ENCODE measurements around the gene IL1RL1.

Gene IL1RL1

GRCh38 chr2:102291319-102292075 lies 19.9 kb upstream of the IL1RL1 start:
- DNase-seq (ENCODE audit: low read depth), result no peak

- DNase-seq (ENCODE audit: low read depth), result no peak
Observed at GRCh38 chr2:102294802-102295489, 16.4 kb upstream of the IL1RL1 start.

GRCh38 chr2:102295566-102295965 lies 15.8 kb upstream of the IL1RL1 start:
- no peak for DNase-seq (ENCODE audit: low read depth)

- no peak for DNase-seq (ENCODE audit: low read depth)
Observed at GRCh38 chr2:102296449-102296848, 14.9 kb upstream of the IL1RL1 start.

- DNase-seq (ENCODE audit: low read depth), result no peak
Observed at GRCh38 chr2:102297891-102298290, 13.5 kb upstream of the IL1RL1 start.

- DNase-seq (ENCODE audit: low read depth), result peak; percentile 8
Observed at GRCh38 chr2:102301867-102302362, 9.4 kb upstream of the IL1RL1 start.

GRCh38 chr2:102302458-102302857 lies 8.9 kb upstream of the IL1RL1 start:
- DNase-seq (ENCODE audit: low read depth), result no peak

GRCh38 chr2:102303589-102303988 lies 7.8 kb upstream of the IL1RL1 start:
- no peak for DNase-seq (ENCODE audit: low read depth)

- DNase-seq (ENCODE audit: low read depth), result no peak
Observed at GRCh38 chr2:102304268-102304667, 7.1 kb upstream of the IL1RL1 start.

- DNase-seq (ENCODE audit: low read depth), result no peak
Observed at GRCh38 chr2:102304711-102305611, 6.4 kb upstream of the IL1RL1 start.

GRCh38 chr2:102306125-102306524 lies 5.2 kb upstream of the IL1RL1 start:
- no peak for DNase-seq (ENCODE audit: low read depth)

GRCh38 chr2:102313025-102313424 lies 1.7 kb downstream of the IL1RL1 start:
- DNase-seq (ENCODE audit: low read depth), result no peak

GRCh38 chr2:102313471-102313870 lies 2.1 kb downstream of the IL1RL1 start:
- DNase-seq (ENCODE audit: low read depth), result no peak

- DNase-seq (ENCODE audit: low read depth), result no peak
Observed at GRCh38 chr2:102313950-102314349, 2.6 kb downstream of the IL1RL1 start.

GRCh38 chr2:102315921-102316320 lies 4.6 kb downstream of the IL1RL1 start:
- DNase-seq (ENCODE audit: low read depth), result no peak

GRCh38 chr2:102317715-102318114 lies 6.4 kb downstream of the IL1RL1 start:
- no peak for DNase-seq (ENCODE audit: low read depth)

GRCh38 chr2:102318437-102318836 lies 7.1 kb downstream of the IL1RL1 start:
- DNase-seq (ENCODE audit: low read depth), result no peak

- DNase-seq (ENCODE audit: low read depth), result no peak
Observed at GRCh38 chr2:102321941-102322719, 10.8 kb downstream of the IL1RL1 start.

GRCh38 chr2:102324914-102325313 lies 13.6 kb downstream of the IL1RL1 start:
- peak; percentile 0 for DNase-seq (ENCODE audit: low read depth)

GRCh38 chr2:102331311-102331980 lies 20.1 kb downstream of the IL1RL1 start:
- DNase-seq (ENCODE audit: low read depth), result no peak

GRCh38 chr2:102334486-102334885 lies 23.1 kb downstream of the IL1RL1 start:
- DNase-seq (ENCODE audit: low read depth), result no peak
